GM13977 (cell line): Measurements from ENCODE around the gene FSTL4.

ENCODE experiments used
- DNase-seq: peaks from one replicate; pipeline ENCODE4 v3.0.0; 2012; ENCODE audit warnings: low spot score
- CTCF ChIP-seq: IDR thresholded peaks from 2 replicates; pipeline ENCODE4 v1.5.1; 2012; ENCODE audit warnings: mild to moderate bottlenecking, control low read depth; ENCODE audit not compliant: insufficient read depth; ENCODE audit errors: extremely low read depth, missing control alignments
- in situ Hi-C: fragments of 300-500 bp; cut with MboI; formaldehyde crosslinking; loops from one replicate; pipeline ENCODE4 v1.12.0; 2022; ENCODE audit warnings: low sequenced_read_pairs, low pct_unique_long_range_greater_than_20kb, mixed read lengths, inconsistent platforms; ENCODE audit not compliant: unreplicated experiment

FSTL4 gene

GRCh38 chr5:133485468-133485867, 126.9 kb downstream of the FSTL4 start:
- DNase-seq = no peak

DNA sequence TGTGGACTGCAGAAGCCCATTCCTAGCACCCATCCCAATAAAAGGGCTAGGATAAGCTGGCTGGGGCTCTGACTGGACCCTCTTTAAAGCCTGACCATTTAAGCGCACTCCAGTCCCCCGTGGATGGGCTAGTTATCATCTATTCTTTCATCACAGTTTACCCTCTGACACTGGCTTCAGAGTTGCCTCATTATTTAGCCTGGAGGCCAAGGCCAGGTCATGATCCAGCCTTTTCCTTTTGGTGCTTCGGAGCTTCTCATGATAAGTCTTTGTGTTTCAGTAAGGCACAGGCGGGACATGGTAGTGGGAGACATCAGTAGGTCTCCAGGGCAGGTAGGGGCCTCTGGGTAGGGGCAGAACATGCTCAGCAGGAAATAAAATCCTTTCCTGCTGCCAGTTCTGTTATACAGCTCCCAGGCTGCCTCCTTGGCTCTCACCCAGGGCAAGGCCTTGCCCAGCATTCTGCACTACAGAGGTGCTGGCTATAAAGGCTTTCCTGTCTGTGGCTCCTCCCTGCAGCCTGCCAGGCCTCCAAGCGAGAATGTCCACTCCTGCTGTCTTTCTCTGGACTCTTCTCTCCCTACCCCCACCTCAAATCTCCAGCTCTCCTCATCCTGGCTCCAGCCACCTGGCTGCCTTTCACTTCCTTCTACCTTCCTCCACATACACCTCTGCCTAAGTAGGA, 128.8 kb downstream of the FSTL4 start:
- in situ Hi-C loops = no loop called here
- no peak for DNase-seq
- TF ChIP-seq CTCF = no peak

More at GRCh38 chr5:133485468-133485867, 126.9 kb downstream of the FSTL4 start:
- in situ Hi-C loops = no loop called here
- TF ChIP-seq CTCF = no peak

DNA sequence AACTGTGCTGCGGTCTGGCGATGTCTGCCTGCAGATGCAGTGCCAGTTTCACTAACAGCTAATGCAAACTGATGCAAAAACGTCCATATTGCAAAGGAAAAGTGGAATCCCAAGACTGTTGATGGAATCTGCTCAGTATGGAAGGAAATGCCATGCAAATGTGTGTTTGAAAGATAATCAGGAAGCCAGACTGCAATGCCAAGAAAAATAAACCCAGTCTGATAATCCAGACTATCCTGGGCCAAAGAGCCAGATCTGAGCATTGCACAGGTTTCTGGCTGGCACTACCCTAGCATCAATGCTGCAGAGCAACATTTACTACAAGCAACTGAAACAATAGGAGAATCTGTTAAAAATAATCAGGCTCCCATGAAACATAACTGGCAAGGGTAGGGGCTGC, 130.3 kb downstream of the FSTL4 start:
- no peak for TF ChIP-seq CTCF
- DNase-seq = no peak
- in situ Hi-C loops = no loop called here

- DNase-seq = no peak
- TF ChIP-seq CTCF = no peak
- in situ Hi-C loops = no loop called here
Measured at GRCh38 chr5:133480866-133481265, 131.5 kb downstream of the FSTL4 start.

GRCh38 chr5:133480366-133480765, 132.0 kb downstream of the FSTL4 start:
- TF ChIP-seq CTCF = no peak
- no peak for DNase-seq
- in situ Hi-C loops = no loop called here

DNA sequence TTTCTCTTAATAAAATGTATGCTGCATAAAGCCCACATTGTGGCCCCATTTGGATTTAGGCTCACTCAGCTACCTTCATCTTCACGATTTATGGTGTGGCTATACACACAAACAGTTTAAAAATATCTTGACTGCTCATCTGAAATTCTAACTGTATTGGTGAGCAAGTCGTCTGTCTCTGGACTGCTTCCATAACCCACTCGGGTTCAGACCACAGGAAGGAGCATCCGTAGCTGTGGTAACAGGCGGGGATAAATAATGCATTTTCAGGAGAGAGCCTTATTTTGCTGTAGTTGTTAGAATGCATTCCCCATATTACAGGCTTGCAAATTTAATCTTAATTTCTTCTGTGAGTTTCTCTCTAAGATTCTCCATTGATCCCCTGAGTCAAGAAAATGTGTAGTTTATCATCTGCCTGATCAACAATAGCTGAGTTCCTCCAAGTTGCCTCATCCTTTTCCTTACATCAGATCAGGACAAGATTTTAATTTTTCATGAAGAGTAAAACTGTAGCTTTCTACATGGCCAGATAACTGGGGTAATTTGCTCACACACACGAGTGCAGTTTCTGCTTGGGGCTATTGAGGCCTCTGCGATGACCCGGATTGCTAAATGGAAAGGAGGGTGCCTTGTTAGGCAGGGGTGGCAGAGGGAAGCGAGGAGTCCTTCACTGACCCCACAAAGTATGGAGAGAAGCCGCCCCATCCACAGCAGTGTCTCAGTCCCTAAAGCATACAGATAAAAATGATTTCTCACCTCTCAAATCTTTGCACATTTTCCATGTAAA, 133.9 kb downstream of the FSTL4 start:
- no peak for DNase-seq
- in situ Hi-C loops = no loop called here
- TF ChIP-seq CTCF = no peak
